ENCODE measurements around the gene SIX5. TPM values are rescaled to one million over a fixed set of nuclear protein-coding genes. Genes with fewer than 3 reads are reported as not detected.
"Not testable (repeated sequence)": the region's sequence is repeated elsewhere in the genome, so short reads cannot be mapped to it uniquely, and the experiment has no call there.

Gene SIX5
- 18.7 TPM for polyA plus RNA-seq (2013, experiment 1 of 2; ENCODE audit: insufficient read length)
- polyA plus RNA-seq (2013, experiment 2 of 2; ENCODE audit: insufficient read length) = 21.5 TPM

- DNase-seq = peak; percentile 99
These were observed at the start of gene SIX5 for GRCh38 chr19:45768984-45769782. TSS of gene SIX5 (minus strand) at chr19:45769252. CDS start at chr19:45768844, 408 bp downstream.

GRCh38 chr19:45817725-45818301, 48.8 kb upstream of the SIX5 start:
- DNase-seq = no peak

GRCh38 chr19:45817010-45817724, 48.1 kb upstream of the SIX5 start:
- peak; percentile 91 for DNase-seq

GRCh38 chr19:45816236-45817009, 47.4 kb upstream of the SIX5 start:
- no peak for DNase-seq

- DNase-seq = no peak
These were observed 46.6 kb upstream of the SIX5 start for GRCh38 chr19:45815481-45816216.

- DNase-seq = no peak
These were observed 45.9 kb upstream of the SIX5 start, which contains the start of gene RSPH6A for GRCh38 chr19:45814851-45815480. TSS of gene RSPH6A (minus strand) at chr19:45815308. CDS start at chr19:45815176, 132 bp downstream.

- no peak for DNase-seq
These were observed 45.2 kb upstream of the SIX5 start for GRCh38 chr19:45814166-45814780.

GRCh38 chr19:45812297-45812696, 43.2 kb upstream of the SIX5 start:
- no peak for DNase-seq

- peak; percentile 89 for DNase-seq
These were observed 40.6 kb upstream of the SIX5 start for GRCh38 chr19:45809643-45810159.

- DNase-seq = no peak
These were observed 36.7 kb upstream of the SIX5 start for GRCh38 chr19:45805719-45806118.

GRCh38 chr19:45804959-45805230, 35.8 kb upstream of the SIX5 start:
- no peak for DNase-seq

GRCh38 chr19:45804140-45804958, 35.3 kb upstream of the SIX5 start:
- no peak for DNase-seq

- no peak for DNase-seq
These were observed 32.6 kb upstream of the SIX5 start for GRCh38 chr19:45801603-45802175.

GRCh38 chr19:45800070-45800553, 31.1 kb upstream of the SIX5 start:
- peak; percentile 58 for DNase-seq

- DNase-seq = not testable (repeated sequence)
These were observed 30.5 kb upstream of the SIX5 start for GRCh38 chr19:45799541-45799940.

GRCh38 chr19:45798995-45799517, 30.0 kb upstream of the SIX5 start:
- DNase-seq = peak; percentile 87

GRCh38 chr19:45794627-45795026, 25.6 kb upstream of the SIX5 start:
- DNase-seq = no peak

- DNase-seq = no peak
These were observed 24.8 kb upstream of the SIX5 start for GRCh38 chr19:45793876-45794275.

GRCh38 chr19:45793178-45793564, 24.1 kb upstream of the SIX5 start:
- no peak for DNase-seq

Data from fibroblast of skin of abdomen (primary cell).